HG03378 (cell line): ENCODE data around the gene VPS37B.
"Not testable (repeated sequence)": the region's sequence is repeated elsewhere in the genome, so short reads cannot be mapped to it uniquely, and the experiment has no call there.

Source experiments
- ATAC-seq: cut with Tn5 transposase; IDR thresholded peaks from one replicate; pipeline ENCODE4 v1.9.1; 2021; ENCODE audit warnings: mild to moderate bottlenecking, moderate library complexity; ENCODE audit not compliant: unreplicated experiment

VPS37B gene

DNA sequence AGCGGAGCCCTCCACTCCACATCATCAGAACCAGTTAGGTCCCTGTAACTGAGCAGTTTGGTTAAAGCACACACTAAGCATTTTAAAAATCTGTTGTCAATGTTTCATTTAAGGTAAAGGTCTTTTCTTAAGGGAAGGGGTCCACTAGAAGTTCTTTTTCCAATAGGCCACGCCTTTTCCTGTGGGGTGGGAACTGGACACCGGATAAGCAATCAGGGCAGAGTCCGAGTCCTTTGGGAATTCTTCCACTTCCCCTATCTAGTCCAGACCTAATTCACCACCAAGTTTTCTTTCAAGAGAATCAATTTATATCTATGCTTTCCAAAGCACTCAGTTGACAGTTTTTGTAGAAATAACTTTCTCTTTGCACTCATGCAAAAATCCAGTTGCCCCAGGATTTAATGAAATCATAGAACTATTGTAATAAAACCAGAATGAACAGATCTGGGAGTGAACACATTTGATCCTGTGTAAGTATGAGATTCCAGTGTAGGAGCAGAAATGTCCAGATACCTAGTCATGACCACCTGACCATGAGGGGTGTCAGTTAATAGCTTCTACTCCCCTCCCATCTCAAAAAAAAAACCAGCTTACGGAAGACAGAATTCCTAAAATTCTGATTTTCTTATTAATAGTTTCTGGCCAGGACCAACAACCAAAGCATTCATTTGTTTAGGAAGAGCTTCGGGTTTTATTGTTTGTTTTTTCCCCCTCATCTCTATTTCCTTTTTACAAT lies 11.7 kb downstream of the VPS37B start:
- no peak for ATAC-seq

DNA sequence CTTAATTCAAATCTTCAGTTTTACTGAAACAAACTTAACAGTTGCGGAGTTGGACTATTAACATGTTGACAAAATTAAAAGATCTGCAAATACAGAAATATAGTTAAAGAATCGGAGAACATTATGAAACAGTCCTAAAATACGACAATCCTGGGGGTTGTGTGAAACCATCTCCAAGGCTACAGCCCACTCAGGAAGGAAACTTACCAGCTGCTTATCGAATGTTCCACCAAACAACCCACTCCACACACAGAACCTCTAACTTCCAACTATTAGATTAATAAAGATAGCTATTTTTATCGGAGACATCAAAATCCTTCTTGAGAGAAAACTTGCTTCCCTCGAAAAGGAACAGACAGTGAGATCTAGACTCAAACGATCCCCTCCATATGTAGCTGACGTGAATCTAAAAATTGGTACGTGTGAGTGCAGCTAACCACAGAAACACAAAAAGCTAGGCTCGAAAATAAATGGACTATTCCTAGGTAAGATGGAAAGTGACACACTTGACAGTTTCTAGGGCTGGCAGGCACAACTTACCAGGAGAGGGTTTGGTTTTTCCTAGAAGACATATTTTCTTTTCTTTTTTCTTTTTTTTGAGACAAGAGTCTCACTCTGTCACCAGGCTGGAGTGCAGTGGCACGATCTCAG lies 12.9 kb downstream of the VPS37B start:
- ATAC-seq: no peak

DNA sequence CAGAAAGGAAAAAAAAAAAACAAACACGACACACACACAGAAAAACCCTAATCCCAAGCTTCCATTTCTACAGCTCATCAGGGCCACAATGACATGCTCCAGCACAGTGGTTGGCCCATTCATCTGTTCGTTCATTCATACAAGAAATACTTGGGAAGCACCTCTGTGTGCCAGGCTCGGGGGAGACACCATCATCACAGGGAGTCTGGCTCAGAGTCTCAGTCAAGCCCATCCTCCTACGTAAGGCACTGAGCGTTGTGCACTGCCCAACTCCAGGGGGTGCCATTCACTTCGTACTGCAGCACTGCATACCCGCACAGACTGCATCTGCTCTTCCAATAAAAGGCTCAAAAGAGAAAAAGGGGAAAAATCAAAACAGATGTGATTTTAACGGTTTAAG lies 15.3 kb downstream of the VPS37B start:
- no peak for ATAC-seq

DNA sequence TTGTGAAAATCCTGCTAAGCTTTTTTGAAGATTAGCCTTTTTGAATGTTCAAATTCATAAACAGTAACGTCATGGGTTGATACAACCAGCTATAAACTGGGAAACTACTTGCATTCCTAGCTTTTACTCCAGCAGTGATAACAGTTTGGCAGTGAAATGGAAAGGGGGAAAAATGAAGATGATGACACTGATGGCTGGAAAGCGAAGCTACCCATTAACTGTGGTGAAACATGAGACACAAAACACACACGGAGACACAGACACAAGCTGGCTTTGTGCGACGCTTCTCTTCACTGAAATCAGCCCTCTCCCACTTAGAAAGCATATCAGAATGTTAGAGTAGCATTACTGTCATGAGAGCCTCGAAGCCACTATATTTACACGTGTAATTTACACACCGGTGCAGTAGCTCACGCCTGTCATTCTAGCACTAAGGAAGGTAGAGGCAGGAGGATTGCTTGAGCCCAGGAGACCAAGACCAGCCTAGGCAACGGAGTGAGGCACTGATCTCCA lies 15.7 kb downstream of the VPS37B start:
- no peak for ATAC-seq

DNA sequence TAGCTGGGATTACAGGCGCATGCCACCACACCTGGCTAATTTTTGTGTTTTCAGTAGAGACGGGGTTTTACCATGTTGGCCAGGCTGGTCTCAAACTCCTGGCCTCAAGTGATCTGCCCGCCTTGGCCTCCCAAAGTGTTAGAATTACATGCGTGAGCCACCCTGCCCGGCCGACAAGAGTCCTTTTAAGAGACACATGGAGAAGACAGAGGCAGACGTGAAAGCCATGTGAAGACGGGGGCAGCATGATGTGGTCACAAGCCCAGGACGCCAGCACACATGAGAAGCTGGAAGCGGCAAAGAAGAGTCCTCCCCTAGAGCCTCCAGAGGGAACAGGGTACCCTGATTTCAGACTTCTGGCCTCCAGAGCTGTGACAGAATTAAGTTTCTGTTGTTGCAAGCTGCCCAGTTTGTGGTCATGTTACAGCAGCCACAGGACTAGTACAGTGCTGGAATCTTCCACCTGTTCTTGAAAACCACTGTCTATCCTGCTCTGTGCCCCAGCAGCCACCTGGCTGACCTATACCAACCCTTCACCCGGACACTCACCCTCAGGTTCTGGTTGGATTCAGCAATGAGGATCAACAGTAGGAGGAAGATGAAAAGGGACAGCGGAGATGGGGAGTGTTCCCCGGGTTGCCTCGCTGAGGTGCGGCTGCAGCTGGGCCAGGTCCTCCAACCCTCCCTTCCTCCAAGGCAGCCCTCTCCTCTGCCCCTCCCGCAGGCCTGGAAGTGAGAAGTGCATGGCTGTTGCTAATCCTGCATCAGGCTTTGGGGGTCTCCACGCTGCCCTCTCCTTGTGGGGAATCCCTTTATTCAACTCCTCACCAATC lies 16.9 kb downstream of the VPS37B start:
- ATAC-seq: no peak

DNA sequence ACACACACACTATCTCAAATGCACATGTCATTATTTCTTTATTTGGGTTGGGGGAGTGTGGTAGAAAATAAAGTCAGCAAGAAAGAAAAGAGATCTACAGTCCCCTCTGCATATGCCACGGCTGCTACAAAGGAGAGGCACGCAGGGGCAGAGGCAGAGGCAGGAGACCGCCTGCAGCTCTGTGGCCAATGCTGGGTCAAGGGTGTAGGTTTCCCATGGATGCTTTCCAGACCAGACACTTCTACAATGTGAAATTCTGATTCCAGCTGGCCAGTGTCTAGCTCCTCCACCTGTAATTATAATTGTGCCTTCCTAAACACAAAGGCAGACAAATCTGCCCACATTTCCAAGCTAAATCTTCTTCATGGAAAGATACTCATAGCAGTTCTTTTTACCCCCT lies 19.2 kb downstream of the VPS37B start:
- ATAC-seq: no peak

DNA sequence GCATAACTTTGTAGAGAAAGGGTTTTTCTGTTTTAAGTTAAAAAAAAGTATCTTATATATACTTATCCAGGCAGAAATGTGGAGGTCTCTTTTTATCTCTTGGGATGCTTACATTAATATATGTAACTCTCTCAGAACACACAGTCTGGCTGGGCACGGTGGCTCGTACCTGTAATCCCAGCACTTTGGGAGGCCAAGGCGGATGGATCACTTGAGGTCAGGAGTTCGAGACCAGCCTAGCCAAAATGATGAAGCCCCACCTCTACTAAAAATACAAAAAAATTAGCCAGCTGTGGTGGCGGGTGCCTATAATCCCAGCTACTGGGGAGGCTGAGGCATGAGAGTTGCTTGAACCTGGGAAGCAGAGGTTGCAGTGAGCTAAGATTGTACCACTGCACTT lies 19.6 kb downstream of the VPS37B start:
- ATAC-seq: not testable (repeated sequence)

DNA sequence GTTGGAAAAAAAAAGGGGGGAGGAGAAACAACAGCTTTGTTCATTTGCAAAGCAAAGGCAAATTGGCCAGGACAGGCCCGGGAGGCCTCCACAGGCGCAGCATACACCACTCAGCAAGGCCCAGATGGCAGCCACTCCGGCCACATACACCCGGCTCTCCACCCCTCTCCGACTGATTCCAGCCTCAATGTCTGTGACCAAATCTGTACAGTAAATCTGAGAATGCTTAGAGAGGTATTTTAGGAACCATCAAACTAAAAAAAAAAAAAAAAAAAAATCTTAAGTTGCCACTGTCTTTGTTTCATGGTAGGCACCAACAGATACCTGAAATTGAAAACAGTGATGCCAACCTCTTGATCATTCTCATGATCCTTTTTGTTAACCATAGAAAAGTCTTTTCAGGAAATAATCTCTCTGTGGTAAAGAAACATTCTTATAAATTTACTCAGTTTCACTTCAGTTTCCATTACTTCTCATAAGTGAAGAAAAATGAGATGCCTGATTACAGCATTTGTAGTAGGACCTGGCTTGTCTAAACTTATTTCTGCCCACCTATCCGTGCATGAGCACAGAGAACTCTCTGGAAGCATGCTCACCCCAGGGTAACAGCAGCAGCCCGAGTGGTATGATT lies 20.2 kb downstream of the VPS37B start:
- ATAC-seq: peak; percentile 58

DNA sequence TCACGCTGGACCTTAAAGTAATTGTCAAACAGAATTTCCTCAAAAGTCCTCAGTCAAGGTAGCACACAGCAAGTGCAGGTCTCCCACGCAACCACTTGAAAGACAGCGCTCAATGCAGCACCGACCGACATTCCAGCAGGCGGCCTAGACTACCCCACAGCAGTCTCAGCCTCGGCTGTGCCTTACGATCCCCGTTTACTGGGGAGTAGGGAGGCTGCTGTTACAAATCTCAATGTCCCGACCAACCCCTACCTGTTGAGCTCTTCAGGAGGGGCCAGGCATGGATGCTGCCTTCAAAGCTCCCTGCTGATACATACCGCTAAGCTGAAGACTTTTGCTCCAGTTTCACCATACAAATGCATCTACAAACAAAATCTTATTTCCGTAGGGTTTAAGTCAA lies 21.8 kb downstream of the VPS37B start:
- ATAC-seq: no peak

DNA sequence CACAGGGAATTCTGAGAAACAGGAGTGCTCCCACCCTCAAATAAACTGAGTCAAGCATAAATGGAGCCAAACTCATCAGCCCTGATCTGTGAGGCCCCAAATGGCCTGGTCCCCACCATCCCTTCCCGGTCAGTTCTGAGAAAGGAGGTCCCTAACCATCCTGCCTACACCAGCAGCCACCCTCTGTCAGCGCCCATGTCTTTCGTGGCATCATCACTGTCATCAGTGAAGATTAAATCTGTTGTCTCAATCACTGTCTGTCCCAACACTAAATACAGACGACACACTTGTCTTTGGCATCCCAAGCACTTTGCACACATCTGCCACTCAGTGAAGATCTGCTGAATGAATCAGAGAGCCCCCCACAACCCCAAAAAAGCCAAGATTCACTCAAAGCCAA lies 22.4 kb downstream of the VPS37B start:
- ATAC-seq: no peak

DNA sequence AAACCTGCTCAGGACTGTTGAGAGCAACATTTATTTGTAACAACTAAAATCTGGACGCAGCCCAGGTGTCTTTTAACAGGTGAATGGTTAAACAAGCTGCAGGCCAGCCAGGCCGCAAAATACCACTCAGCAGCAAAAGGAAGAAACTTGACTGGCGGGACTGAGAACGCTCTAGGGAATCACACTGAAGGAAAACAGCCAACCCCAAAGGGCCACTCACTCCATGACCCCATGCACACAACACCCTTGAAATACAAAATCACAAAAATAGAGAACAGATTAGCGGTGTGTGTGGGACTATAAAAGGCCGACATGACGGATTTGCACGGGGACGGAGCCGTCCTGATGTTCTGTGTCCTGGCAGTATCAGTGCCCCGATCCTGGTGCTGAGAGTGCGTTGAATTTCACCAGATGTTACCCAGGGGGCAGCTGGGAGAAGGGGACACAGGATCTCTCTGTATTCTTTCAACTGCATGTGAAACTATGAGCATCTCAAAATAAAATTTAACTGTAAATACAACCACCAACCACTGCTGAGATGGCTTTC lies 23.0 kb downstream of the VPS37B start:
- ATAC-seq: no peak

DNA sequence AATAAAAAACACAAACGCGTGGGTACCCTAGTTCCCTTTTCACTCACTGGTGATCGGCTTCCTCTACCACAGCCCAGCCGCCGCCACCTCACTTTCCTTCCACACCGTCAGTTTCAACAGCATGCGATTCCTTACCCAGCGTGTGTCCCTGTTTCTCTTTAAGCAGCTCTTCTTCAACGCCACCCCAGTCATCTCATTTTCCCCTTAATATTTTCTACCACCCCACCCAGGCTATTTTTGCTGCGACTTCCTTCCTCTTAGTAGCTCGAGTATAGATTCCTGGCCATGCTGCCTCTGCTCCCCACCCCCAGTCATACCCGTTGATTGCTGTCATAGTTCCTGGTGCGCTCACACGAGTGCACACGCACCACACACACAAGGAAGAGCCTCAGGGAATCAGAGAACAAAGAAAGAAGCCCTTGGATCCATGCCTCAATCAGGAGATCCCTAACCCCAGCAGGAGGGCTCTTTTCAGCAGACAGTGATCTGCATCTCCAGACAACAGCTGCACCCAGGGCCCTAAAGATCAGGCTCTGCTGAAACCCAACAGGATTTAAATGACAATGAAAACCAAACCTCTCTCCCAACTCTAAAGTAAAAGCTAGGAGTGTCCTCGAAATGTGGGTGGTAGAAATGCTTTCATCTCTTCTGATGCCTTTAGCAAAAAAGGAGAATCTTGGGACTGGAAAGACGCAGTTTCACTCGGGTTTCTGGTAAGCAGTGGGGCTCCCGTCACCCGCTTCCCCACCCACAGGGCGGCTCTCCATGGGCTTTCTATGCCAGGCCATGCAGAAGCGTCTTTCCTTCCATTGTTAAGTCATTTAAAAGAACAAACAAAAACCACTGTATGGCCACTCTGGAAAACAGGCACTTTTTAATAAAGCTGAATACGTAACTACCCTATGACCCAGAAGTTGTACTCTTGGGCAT lies 23.8 kb downstream of the VPS37B start:
- no peak for ATAC-seq

DNA sequence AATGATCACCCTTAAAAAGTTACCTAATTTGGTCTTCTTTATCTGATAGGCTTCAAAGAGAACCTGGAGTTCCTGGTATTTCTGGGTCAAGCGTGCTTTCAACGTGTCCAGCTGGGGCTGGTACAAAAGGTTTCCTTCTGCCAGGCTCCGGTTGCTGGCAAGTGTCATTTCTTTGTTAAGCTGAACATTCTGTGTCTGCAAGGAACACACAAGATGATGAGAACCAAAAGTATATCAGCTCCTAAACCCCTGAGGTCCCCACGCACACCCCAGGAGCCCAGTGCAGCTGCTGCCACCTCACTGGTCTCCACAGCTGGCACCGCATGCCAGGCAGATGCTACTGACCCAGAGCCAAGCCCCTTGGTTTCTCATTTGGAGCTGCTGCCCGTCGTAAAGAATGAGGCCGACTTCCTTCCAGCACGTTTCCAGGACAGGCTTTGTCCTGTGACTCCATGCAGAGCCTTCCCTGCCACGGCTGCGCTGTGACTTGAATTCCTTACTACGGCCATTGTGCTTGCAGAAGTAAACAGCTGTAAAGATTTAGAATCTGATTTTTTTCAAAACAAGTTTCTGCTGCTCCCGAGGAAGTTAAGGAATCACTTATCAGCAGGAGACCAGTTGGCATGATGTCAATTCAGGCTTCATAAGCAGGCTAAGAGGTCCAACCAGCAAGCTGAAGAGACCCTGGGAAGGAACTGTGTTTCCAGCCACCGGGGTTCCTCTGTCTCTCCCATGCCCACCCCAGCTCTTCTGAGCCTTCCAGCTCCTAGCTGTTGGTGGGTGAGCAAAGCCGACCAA lies 24.9 kb downstream of the VPS37B start:
- no peak for ATAC-seq

DNA sequence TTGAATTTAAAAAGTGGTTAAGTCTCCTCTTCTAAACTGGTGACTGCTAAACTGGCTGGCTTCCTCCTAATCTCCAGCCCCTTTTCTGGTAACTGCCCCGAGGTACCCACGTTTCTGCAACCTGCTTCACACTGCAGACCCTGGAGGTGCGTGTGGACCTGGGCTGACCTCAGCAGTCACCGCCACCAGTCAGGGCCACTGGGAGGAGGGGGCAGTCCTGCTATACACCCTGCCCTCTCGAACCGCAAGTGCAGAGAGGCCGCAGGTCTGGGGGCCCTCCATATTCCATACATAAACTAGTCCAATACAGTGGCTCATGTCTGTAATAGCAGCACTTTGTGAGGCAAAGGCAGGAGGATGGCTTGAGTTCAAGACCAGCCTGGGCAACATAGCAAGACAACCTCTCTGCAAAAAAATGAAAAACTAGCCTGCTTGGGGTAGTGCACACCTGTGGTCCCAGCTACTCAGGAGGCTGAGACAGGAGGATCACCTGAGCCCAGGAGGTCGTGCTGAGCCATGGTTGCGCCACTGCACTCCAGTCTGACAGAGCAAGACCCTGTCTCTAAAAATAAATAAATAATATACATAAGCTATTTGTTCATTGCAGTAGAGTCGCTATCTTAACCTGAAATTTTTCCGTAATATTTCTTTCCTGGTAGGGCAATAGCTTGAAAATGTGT lies 25.6 kb downstream of the VPS37B start:
- no peak for ATAC-seq

DNA sequence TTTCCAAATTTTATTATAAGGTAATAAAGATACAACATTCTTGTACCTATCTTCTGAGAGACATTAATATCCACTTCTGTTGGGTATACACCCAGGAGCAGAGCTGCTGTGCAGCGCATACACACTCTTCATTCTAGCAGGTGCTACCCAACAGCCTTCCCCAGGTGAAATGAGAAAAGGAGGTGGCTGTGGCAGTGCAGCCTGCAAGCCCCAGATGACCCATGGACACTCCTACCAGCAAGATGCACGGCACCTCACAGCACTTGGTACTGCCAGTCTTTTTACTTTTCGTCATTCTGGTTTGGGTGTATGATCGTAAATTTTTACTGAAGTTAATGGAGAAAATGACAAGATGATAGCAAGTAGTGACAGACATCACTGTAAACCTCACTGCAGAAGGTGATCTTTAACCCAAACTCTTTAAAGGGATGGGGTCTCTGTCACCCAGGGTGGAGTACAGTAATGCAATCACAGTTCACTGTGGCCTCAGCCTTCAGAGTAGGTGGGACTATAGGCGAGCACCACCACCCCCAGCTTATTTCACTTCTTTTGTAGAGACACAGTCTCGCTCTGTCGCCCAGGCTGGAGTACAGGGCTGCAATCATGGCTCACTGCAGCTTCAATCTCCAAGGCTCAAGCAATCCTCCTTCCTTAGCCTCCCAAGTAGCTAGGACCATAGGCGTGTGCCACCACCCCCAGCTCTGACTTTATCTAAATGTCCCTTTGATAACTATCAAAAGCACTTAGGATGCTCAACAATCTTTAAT lies 26.5 kb downstream of the VPS37B start:
- no peak for ATAC-seq

DNA sequence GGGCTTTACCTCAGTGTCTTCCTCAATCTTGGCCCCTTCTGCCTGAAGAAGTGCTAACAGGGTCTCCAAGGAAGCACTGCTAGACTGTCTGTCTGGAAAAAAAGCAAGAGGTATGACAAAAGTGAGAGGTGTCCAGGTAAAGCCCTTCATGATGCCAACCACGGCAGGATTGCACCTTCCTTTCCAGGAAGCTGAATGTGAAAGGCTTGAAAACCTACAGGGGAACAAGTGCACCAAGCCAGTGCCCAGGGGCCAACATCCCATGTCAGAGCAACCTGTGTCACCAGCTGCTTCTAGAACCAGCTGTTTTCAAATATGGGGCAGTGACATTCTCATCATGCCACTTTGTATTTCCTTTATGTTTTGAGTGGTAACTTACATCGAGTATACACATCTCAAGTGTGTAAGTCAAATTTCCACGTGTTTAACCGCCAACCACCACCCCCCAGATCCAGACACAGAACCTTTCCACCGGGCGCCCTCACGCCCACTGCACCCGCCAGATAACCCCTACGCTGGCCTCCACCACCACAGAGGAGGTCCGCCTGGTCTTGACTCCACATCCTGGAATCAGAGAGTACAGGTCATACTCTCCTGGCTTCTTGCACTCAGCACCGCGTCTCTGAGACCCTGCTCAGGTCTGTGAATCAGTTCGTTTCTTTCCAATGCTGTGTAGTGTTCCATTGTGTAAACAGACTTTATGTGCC lies 27.3 kb downstream of the VPS37B start:
- no peak for ATAC-seq
